DND-41 (cell line): ENCODE measurements around the gene SORBS1.

ENCODE experiments used
- EZH2 ChIP-seq: IDR thresholded peaks from 3 replicates; pipeline ENCODE4 v1.6.1; 2012; ENCODE audit warnings: borderline replicate concordance, low read depth, mild to moderate bottlenecking, moderate library complexity, low read length, inconsistent platforms; ENCODE audit not compliant: severe bottlenecking
- TF ChIP-seq, protein P1 (sequence below): IDR thresholded peaks from 2 replicates; pipeline ENCODE4 v1.5.1; 2012; ENCODE audit warnings: borderline replicate concordance, low read length, moderate library complexity, mild to moderate bottlenecking; ENCODE audit not compliant: poor library complexity, severe bottlenecking; ENCODE audit errors: extremely low read depth

- TF ChIP-seq, protein P1, sequence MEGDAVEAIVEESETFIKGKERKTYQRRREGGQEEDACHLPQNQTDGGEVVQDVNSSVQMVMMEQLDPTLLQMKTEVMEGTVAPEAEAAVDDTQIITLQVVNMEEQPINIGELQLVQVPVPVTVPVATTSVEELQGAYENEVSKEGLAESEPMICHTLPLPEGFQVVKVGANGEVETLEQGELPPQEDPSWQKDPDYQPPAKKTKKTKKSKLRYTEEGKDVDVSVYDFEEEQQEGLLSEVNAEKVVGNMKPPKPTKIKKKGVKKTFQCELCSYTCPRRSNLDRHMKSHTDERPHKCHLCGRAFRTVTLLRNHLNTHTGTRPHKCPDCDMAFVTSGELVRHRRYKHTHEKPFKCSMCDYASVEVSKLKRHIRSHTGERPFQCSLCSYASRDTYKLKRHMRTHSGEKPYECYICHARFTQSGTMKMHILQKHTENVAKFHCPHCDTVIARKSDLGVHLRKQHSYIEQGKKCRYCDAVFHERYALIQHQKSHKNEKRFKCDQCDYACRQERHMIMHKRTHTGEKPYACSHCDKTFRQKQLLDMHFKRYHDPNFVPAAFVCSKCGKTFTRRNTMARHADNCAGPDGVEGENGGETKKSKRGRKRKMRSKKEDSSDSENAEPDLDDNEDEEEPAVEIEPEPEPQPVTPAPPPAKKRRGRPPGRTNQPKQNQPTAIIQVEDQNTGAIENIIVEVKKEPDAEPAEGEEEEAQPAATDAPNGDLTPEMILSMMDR, result no peak
- TF ChIP-seq EZH2, result no peak
These were observed 39.0 kb upstream of the SORBS1 start for GRCh38 chr10:95600158-95600557.
